DOHH2 (cell line): ENCODE results near the gene ITPR2.
A peak's percentile ranks its signal among the peaks of the same experiment; 100 is the strongest.

Experiments
- H3F3A ChIP-seq: fragments of 200-600 bp; sonication (generic), shearing (Covaris generic); 2 replicates; pipeline ENCODE4 v1.6.0; 2016; ENCODE audit warnings: antibody characterized with exemption, mild to moderate bottlenecking; ENCODE audit not compliant: control insufficient read depth, insufficient read depth
- H3K27ac ChIP-seq: fragments of 200-600 bp; sonication (generic); 2 replicates; pipeline ENCODE4 v1.5.1; 2014; ENCODE audit warnings: low read depth, mild to moderate bottlenecking, low read length, moderate library complexity
- H3K27me3 ChIP-seq: fragments of 200-600 bp; sonication (generic); 2 replicates; pipeline ENCODE4 v1.6.1; 2014; ENCODE audit warnings: mild to moderate bottlenecking, low read length, mixed read lengths; ENCODE audit not compliant: control insufficient read depth
- H3K36me3 ChIP-seq: fragments of 200-600 bp; sonication (generic); 2 replicates; pipeline ENCODE4 v1.6.1; 2014; ENCODE audit warnings: mild to moderate bottlenecking, low read length, moderate library complexity, mixed read lengths; ENCODE audit not compliant: control insufficient read depth
- H3K4me1 ChIP-seq: fragments of 200-600 bp; sonication (generic); 2 replicates; pipeline ENCODE4 v1.6.1; 2014; ENCODE audit warnings: mild to moderate bottlenecking, low read length, mixed read lengths; ENCODE audit not compliant: control insufficient read depth
- H3K4me2 ChIP-seq: fragments of 200-600 bp; sonication (generic); 2 replicates; pipeline ENCODE4 v1.6.0; 2014; ENCODE audit warnings: mild to moderate bottlenecking, low read length, moderate library complexity
- H3K4me3 ChIP-seq: fragments of 200-600 bp; sonication (generic); 2 replicates; pipeline ENCODE4 v1.5.1; 2014; ENCODE audit warnings: mild to moderate bottlenecking, low read length, mixed read lengths
- H3K79me2 ChIP-seq: fragments of 200-600 bp; sonication (generic); 2 replicates; pipeline ENCODE4 v1.6.1; 2014; ENCODE audit warnings: mild to moderate bottlenecking, low read length, mixed read lengths; ENCODE audit not compliant: control insufficient read depth
- H3K9me2 ChIP-seq: fragments of 200-600 bp; sonication (generic); replicated peaks from 2 replicates; pipeline ENCODE4 v1.6.1; 2014; ENCODE audit warnings: mild to moderate bottlenecking, low read length, mixed read lengths; ENCODE audit not compliant: control insufficient read depth
- H3K9me3 ChIP-seq: fragments of 200-600 bp; sonication (generic); 2 replicates; pipeline ENCODE4 v1.6.1; 2014; ENCODE audit warnings: antibody characterized with exemption, low read length, mixed read lengths; ENCODE audit not compliant: control insufficient read depth, insufficient read depth
- H4K20me1 ChIP-seq: fragments of 200-600 bp; sonication (generic); 2 replicates; pipeline ENCODE4 v1.6.0; 2014; ENCODE audit warnings: low read depth, mild to moderate bottlenecking, antibody characterized with exemption, low read length, moderate library complexity; ENCODE audit not compliant: control insufficient read depth, insufficient read depth
- EZH2phosphoT487 ChIP-seq: fragments of 200-600 bp; sonication (generic); IDR thresholded peaks from 2 replicates; pipeline ENCODE4 v1.6.1; 2017; ENCODE audit warnings: borderline replicate concordance, mild to moderate bottlenecking, antibody characterized with exemption, low read length, moderate library complexity, mixed read lengths
- TF ChIP-seq, protein P1 (sequence below): fragments of 200-600 bp; sonication (generic); IDR thresholded peaks from one replicate; pipeline ENCODE4 v1.5.1; 2014; ENCODE audit warnings: antibody characterized with exemption, mild to moderate bottlenecking, low read depth, low read length; ENCODE audit not compliant: poor library complexity, severe bottlenecking

Gene ITPR2

GRCh38 chr12:26791301-26791791, 41.6 kb downstream of the ITPR2 start:
- no peaks in the 10 kb centered on the region for H3K9me3 ChIP-seq
- TF ChIP-seq, protein P1, sequence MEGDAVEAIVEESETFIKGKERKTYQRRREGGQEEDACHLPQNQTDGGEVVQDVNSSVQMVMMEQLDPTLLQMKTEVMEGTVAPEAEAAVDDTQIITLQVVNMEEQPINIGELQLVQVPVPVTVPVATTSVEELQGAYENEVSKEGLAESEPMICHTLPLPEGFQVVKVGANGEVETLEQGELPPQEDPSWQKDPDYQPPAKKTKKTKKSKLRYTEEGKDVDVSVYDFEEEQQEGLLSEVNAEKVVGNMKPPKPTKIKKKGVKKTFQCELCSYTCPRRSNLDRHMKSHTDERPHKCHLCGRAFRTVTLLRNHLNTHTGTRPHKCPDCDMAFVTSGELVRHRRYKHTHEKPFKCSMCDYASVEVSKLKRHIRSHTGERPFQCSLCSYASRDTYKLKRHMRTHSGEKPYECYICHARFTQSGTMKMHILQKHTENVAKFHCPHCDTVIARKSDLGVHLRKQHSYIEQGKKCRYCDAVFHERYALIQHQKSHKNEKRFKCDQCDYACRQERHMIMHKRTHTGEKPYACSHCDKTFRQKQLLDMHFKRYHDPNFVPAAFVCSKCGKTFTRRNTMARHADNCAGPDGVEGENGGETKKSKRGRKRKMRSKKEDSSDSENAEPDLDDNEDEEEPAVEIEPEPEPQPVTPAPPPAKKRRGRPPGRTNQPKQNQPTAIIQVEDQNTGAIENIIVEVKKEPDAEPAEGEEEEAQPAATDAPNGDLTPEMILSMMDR: no peak
- H4K20me1 ChIP-seq: no peaks in the 10 kb centered on the region
- H3K9me2 ChIP-seq: no peaks in the 10 kb centered on the region
- peaks cover 13% of the 10 kb centered on the region for H3K36me3 ChIP-seq
- H3K4me1 ChIP-seq: peaks cover 20% of the 10 kb centered on the region
- H3K27me3 ChIP-seq: no peaks in the 10 kb centered on the region
- H3K4me3 ChIP-seq: no peak overlapping the region
- H3K27ac ChIP-seq: no peak overlapping the region
- H3K79me2 ChIP-seq: peaks cover 11% of the 10 kb centered on the region
- H3K4me2 ChIP-seq: peak overlapping the region; percentile 0; the same call in 1 of the 2 replicates
- H3F3A ChIP-seq: peaks cover 3% of the 10 kb centered on the region; the same call in 1 of the 2 replicates

- Histone ChIP-seq H4K20me1 (no peaks in the 10 kb centered on the region), H3K36me3 (peaks cover 13% of the 10 kb centered on the region), H3K27me3 (no peaks in the 10 kb centered on the region), H3F3A (peaks cover 3% of the 10 kb centered on the region; the same call in 1 of the 2 replicates), H3K4me2 (no peak overlapping the region), H3K79me2 (peaks cover 5% of the 10 kb centered on the region), H3K9me3 (no peaks in the 10 kb centered on the region), H3K27ac (no peak overlapping the region), H3K4me1 (peaks cover 20% of the 10 kb centered on the region), H3K9me2 (no peaks in the 10 kb centered on the region), H3K4me3 (no peak overlapping the region)
- no peak for TF ChIP-seq EZH2phosphoT487
- TF ChIP-seq, protein P1: no peak
Observed at GRCh38 chr12:26790645-26790994, 42.4 kb downstream of the ITPR2 start.

- no peak overlapping the region for H3K4me2 ChIP-seq
- no peak overlapping the region for H3K4me3 ChIP-seq
- peaks cover 3% of the 10 kb centered on the region; the same call in 1 of the 2 replicates for H3F3A ChIP-seq
- TF ChIP-seq EZH2phosphoT487: no peak
- TF ChIP-seq, protein P1: no peak
- H4K20me1 ChIP-seq: no peaks in the 10 kb centered on the region
- peaks cover 13% of the 10 kb centered on the region for H3K36me3 ChIP-seq
- H3K79me2 ChIP-seq: peaks cover 5% of the 10 kb centered on the region
- no peaks in the 10 kb centered on the region for H3K9me2 ChIP-seq
- H3K4me1 ChIP-seq: peaks cover 20% of the 10 kb centered on the region
- H3K27ac ChIP-seq: no peak overlapping the region
- H3K9me3 ChIP-seq: no peaks in the 10 kb centered on the region
- no peaks in the 10 kb centered on the region for H3K27me3 ChIP-seq
Observed at GRCh38 chr12:26789731-26790644, 43.0 kb downstream of the ITPR2 start.
